GM12891 (cell line): ENCODE results near the gene CYTH1.

Experiments
- PAX5 ChIP-seq: IDR thresholded peaks from 2 replicates; pipeline ENCODE4 v1.6.1; 2011; ENCODE audit warnings: low read length, moderate library complexity, mild to moderate bottlenecking; ENCODE audit not compliant: insufficient read depth, severe bottlenecking
- POLR2A ChIP-seq: IDR thresholded peaks from 2 replicates; pipeline ENCODE4 v1.6.1; 2011; ENCODE audit warnings: low read depth, low read length, control low read depth
- POLR2AphosphoS5 ChIP-seq: IDR thresholded peaks from 2 replicates; pipeline ENCODE4 v1.6.1; 2011; ENCODE audit warnings: low read depth, low read length, control low read depth
- POU2F2 ChIP-seq: IDR thresholded peaks from 2 replicates; pipeline ENCODE4 v1.6.1; 2011; ENCODE audit warnings: low read depth, mild to moderate bottlenecking, control low read depth, low read length, moderate library complexity
- SPI1 ChIP-seq: IDR thresholded peaks from 2 replicates; pipeline ENCODE4 v1.6.1; 2011; ENCODE audit warnings: low read depth, low read length, control low read depth
- TAF1 ChIP-seq: IDR thresholded peaks from 2 replicates; pipeline ENCODE4 v1.6.1; 2011; ENCODE audit warnings: low read depth, low read length, control low read depth

DNA sequence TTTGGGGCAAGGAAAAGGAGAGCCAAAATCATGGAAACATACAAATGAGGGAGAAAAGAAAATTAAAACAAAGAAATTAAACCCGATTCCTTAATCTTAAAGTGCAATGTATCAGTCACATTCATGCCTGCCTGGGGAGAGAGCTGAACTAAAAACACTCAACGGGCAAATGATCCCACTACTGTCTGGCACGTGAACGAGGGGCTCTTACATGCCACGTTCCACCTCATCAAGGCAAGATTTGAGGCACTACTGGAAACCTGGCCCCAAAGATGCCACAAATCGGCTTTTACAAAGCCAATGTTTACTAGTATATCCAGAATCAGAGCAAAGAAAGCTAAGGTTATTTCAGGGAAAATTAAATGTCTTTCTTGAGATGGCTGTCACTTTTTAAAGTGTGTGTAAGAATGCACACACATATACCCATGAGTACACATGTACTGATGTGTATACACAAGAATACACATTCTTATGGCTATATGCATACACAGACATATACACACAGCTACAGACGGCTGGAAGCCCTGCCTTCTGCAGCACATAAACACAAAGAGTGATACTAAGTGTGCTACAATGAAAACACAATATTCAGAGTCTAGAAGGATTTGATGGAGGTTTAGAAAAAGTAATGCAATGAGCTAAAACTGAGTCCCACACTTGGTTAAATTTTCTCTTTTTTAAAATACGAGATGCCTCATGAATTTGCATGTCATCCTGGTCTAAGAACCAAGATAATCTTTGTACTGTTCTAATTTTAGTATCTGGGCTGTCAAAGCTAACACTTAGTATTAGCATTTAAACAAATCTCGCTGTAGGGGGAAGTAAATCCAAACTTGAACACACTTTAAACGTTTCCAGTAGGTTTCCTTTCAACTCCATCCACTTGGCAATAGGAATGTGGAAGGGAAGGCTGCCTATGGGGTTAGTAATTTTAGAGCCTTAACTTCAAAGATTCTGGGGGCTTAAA lies 85.8 kb downstream of the CYTH1 start:
- TF ChIP-seq POLR2A = peak; percentile 68
- TF ChIP-seq POLR2AphosphoS5 = 0 out of 2 replicates have a peak, but pooled peaks have one; percentile 35
- peak; percentile 12; the same call in 1 of the 2 replicates for TF ChIP-seq TAF1
- no peak for TF ChIP-seq PAX5
- no peak for TF ChIP-seq SPI1
- TF ChIP-seq POU2F2 = no peak
